Activated CD8-positive, alpha-beta memory T cell treated with anti-CD3 and anti-CD28 coated beads for 48 hours (primary cell): ENCODE measurements around the gene SLC7A10.
"Not testable (repeated sequence)": the region's sequence is repeated elsewhere in the genome, so short reads cannot be mapped to it uniquely, and the experiment has no call there.

Experiments used
- DNase-seq, 3 experiments: peaks; one replicate each; pipeline ENCODE4 v3.0.0-alpha.2; 2020; ENCODE audit warnings: low read depth in 2 of 3, low spot score in 2 of 3

The SLC7A10 gene

DNA sequence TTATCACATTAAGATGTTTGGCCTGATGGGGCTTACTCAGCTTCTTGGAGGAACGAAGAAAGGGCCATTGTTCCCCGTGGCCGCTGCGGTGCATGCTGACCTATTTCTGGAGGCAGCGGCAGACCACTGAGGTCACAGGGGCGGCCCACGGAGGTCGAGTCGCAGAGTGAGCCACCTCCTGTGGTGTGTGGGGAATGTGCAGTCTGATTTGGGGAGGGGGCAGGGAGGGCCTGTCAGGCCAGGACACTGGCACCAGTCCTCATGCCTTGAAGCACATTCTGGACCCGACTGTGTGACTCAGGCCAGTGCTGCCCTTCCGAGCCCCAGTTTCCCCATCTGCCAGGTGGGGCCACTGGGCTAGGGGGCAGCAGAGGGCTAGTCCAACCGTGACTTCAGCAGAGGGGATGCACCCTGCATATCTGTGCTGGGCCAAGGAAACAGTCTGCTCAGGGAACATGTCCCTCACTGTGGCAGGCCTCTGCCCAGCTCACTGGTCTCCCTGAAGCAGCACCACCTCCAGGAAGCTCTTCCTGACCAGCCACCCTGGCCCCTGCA lies 6.3 kb downstream of the SLC7A10 start:
- no peak for DNase-seq

DNA sequence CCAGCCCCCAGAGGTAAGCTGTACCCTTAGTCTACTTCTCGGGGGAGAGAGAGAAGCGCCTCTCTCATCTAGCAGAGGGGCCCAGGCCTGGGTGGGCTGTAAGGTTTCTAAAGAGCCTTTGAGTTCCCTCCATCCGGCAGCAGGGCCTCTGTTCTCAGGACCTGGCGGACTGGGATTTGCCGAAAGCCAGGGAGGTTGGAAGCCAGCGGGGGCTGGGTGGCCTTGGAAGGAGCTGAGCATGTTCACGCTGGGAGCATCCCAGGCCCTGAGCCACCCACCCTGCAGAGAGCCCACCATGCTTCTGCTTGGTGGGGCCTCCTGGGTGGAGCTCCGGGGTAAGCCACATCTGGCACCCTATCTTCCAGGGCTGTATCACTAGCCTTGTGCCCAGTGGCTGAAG lies 7.8 kb downstream of the SLC7A10 start:
- no peak for DNase-seq

DNA sequence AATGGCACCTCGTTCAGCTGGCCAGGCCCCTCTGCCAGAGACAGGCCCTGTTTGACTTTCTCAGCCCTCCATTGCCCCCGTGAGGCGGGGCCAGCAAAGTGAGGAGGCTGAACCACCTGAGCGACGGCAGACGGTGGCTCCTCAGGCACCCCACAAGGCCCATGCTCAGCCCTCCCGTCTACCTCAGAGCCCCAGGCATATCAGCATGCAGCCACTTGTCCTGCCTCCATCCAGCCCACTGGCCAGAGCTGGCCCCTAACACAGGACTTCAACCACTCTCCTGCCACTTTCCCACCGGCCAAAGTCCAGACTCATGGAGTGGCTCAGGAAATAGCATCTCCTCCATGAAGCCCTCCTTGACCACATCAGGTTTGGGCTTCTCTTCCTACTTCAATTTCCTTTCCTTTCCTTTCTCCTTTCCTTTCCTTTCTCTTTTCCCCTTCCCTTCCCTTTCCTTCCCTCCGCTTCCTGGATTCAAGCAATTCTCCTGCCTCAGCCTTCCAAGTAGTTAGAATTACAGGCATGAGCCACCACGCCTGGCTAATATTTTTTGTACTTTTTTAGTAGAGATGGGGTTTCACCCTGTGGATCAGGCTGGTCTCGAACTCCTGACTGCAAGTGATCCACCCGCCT lies 9.3 kb downstream of the SLC7A10 start:
- no peak for DNase-seq

DNA sequence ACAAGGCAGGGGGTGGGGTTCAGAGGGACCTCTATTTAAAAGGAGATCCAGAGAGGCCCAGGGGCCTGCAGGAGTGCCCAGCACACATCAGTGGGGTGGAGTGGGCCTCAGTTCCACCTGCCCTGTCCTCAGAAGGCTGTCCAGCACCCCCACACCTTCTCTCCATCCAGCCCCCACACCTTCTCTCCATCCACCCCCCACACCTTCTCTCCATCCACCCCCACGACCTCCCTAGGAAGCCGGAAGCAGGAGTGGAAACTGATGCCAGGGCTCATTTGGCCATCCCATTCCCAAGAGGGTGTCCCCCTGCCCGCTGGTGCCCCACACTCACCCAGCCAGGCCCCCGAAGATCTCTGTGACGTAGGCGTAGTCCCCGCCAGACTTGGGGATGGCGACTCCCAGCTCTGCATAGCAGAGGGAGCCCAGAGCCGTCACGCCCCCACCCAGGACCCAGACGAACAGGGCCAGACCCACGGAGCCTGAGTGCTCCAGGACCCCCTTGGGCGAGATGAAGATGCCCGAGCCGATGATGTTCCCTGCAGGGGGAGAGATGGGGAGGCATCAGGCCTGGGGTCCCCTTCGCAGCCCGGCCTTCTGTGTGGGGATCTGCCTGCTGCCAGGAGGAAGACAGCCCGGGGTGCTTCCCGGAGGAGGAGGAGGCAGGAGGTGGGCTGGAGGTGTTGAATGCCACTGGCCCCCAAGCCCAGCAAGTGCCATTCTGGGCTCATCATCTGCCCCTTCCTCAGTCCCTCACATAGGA lies 10.0 kb downstream of the SLC7A10 start:
- DNase-seq, result no peak

DNA sequence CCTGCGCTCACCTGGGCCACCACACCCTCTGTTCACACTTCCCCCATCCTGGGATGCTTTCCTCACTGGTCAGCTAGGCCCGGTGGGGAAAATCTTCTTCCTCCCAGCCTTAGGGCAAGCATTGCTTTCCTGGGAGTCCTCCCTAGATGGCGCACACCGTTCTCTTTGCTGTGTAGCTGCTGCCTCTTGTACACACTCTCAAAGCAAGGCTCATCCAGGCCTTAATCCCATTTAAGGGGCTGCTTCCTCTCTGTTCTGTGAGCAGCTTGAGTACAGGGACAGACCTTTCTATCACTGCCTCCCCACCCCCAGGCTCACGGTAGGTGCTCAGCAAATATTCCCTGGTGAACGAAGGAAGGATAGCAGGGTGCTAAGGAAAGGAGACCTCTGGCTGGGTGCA lies 11.1 kb downstream of the SLC7A10 start:
- DNase-seq, result no peak

DNA sequence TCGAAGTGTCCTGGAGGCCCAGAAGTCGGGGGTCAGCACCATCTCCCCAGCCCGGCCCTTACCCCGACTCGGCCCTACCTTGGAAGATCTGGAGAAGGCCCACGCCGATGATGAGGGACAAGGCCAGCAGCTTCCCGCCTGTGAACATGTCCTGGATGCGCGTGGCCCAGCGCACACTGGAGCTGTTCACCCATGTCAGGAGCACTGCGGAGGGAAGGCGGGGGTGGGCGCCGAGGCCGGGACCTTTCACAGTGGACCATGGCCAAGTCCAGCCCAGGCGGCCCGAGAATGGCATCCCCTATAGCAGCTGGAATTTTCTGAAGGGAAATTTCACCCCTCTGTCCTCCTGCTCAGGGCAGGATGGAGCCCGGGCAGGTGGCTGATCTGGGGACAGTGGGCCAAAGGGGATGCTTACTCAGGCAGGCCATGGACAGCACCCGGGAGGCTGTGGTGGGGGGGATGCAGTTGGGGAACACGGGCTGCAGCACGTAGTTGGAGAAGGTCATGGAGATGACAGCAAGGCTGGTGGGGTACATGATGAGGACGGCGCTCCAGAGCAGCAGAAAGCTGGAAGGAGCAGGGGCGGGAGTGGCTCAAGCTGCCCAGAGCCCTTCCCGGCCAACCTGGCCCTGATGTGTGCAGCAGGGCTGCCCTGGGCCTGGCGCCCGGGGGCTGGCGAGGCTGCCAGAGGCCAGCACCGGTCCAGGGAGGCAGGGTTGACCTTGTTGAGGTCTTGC lies 13.0 kb downstream of the SLC7A10 start:
- DNase-seq, result no peak

DNA sequence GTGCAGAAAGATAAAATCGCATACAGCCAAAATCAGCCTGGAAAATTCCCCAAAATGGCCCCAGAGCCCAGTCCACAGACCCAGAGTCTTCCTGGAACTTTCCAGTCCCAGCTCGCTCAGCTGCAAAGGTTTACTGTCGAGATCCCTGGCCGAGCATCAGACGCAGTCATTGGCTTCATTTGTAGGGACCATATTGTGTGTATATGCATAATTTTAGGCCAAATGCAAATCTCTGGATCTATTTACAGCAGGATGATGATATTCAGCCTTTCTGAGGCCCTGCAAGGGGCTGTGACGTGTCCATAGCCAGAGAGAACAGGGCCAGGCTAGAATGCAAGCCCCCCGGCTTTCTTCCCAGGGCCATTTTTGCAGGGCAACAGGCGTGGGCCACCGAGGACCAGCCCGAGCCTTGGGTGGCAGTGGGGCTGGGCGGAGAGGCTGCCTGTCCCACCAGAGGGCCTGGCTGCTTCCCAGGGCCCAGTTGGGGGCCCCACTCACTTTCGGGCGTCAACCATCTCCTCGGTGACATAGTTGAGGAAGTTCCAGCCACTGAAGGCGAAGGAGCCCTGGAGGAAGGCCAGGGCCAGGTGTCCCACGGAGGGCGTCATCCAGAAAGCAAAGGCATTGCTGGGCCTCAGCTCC lies 13.7 kb downstream of the SLC7A10 start:
- DNase-seq, result no peak

DNA sequence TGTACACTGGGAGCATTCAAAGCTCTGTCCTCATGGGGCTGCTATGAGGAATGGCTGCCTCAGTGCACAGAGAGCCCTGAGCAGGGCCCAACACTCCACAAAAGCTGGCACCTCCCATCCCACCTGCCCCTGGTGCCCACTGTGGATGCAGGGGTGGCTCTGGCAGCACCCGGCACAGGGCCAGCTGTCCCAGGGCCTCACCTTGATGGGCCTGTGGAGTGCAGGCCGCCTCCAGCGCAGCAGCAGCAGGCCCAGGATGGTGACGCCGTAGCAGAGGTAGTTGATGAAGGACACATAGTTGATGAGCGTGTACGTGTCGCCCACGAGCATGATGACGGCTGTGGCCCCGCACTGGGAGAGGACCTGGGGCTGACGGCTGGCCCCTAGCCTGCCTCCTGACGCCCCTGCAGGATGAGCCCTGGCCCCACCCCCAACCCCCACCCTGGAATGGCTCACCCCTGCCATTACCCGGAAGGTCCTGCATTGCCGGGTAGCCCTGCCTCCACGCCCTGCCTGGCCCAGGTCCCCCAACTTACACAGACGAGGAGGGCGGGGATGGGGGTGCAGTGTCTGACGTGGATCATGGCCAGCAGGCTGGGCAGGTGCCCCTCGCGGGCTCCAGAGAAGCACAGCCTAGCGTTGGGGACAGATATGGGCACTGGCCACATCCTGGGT lies 15.2 kb downstream of the SLC7A10 start:
- DNase-seq, result no peak

DNA sequence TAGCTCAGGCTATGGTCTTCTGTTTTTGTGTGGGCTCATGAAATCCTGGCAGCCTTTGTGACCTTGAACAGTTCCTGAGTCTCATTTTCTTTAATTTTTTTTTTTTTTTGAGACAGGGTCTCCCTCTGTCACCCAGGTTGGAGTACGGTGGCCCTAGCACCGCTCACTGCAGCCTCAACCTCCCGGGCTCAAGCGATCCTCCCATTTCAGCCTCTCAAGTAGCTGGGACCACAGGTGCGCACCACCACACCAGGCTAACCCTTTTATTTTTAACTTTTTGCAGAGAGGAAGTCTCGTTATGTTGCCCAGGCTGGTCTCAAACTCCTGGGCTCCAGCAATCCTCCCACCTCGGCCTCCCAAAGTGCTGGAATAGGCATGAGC lies 15.8 kb downstream of the SLC7A10 start:
- DNase-seq, result not testable (repeated sequence)

DNA sequence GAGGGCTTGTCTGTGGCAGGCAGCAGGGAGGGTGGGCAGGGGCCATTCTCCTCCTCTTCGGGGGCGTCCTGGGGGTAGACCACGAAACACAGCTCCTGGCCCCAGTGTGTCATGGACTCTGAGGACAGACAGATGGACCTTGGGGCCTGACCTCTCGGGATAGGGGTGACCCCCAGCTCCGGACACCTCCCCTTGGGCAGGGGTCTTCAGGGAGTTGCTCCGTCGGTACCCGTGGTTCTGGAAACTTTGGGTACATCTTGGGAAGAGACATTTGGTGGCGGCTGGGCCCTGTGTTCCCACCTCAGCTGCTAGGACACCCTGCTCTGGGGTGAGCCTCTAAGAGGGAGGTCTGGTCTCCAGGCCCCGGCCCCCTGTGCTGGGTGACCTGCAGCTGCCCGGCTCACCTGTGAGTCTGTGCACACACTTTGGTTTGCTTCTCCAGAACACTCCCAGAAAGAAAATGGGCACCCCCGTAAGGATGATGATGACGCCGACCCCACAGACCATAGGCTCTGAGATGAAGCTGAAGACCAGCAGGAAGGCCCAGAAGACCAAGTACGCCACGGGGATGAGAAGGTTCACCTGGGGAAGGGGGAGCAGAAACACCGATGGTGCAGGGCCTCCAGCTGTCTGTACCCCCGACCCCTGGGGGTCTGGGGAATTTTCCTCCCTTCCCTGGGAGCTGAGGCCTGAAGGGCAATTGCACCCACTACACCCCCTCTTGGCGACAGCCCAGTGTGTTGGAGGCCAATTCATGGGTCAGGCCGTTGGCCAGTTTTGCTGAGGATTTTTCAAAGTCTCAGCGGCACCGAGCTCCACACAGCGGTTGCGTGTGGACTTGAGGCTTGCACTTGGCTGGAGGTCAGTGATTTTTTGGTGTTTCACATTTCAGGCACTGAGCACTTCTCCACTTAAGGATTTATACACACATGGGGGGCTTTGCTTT lies 16.5 kb downstream of the SLC7A10 start:
- no peak for DNase-seq

DNA sequence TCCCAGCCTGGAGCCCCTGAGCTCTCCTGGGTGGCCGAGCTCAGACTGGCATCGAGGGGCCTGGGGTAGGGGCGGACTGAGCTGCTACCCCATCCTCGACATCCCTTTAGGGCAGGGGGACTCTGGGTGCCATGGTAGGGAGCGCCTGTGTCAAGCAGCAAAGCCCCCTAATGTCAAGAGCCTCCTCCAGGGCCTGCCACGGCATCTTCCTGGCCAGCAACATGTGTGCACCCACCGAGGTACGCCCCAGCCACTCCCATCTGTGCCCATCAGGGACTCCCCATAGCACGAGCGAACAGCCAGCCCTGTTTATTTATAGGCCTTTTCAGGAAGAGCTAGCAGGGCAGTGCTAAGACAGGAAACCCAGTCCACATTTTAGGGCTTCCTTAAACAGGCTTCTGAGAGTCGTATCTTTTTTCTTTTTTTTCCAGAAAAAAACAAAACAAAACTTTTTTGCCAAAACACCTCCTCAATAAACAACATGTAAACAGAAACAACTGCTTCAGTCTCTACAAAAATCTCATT lies 17.2 kb downstream of the SLC7A10 start:
- DNase-seq, result no peak

DNA sequence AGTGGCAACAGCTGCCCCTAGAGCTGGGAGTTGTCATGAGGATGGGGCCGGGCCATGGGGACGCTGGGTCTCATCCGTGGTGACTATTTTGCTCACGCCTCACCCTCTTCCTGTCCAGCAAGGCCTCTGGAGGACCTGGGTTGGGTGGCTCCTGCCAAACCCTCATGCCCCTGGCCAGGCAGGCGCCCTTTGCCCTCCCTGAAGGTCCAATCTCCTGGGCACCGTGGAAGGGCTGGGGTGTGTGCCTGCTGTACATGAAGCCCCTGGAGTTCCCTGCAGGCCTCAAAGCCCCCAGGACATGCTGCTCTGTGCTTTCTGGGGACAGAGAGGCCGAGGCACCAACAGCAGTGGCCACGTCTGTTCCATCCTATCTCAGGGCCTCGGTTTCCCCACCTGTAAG lies 17.7 kb downstream of the SLC7A10 start:
- DNase-seq, result no peak

DNA sequence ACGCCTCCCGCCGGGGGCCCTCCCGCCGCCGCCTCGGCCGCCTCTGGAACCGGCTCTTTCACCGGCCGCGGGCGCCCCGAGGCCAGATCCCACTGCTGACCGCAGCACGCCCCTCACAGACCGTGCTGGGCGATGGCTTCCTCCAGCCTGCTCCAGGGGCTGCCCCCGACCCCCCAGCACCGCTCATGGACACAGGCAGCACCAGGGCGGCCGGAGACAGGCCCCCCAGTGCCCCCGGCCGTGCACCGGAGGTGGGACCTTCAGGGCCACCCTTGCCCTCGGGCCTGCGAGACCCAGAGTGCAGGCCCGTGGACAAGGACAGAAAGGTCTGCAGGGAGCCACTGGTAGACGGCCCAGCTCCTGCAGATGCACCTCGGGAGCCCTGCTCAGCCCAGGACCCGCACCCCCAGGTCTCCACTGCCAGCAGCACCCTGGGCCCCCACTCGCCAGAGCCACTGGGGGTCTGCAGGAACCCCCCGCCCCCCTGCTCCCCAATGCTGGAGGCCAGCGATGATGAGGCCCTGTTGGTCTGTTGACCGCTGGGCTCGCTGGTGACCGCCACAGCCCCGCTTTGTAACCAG lies 18.5 kb downstream of the SLC7A10 start:
- DNase-seq, result no peak

DNA sequence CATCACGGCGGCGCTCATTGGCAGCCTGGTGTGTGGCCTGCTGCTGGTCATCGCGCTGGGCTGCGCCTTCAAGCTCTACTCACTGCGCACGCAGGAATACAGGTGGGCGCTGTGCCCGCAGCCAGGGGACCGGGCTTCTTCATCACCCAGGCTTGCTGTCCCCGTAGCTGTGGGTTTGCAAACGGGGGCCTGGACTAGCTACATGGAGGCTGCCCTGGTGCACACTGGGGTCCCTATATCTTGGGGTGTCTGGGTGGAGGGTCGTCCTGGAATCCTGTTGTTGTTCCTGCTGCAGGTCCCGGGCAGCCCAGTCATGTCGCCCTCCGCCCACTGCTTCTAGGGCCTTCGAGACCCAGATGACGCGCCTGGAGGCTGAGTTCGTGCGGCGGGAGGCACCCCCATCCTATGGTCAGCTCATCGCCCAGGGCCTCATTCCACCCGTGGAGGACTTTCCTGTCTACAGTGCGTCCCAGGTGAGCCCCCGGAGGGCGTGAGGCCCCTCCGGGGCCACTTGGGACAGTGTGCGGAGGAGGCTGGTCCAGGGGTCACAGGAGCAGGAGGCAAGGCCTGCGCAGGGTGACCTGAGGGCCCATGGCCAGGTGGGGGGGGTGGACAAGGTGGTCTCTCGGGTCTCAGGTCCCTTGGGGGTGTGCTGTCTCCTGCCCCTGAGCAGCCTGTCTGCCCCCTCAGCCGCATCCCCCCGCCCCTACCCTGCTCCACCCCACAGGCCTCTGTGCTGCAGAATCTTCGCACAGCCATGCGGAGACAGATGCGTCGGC lies 19.2 kb downstream of the SLC7A10 start:
- no peak for DNase-seq

DNA sequence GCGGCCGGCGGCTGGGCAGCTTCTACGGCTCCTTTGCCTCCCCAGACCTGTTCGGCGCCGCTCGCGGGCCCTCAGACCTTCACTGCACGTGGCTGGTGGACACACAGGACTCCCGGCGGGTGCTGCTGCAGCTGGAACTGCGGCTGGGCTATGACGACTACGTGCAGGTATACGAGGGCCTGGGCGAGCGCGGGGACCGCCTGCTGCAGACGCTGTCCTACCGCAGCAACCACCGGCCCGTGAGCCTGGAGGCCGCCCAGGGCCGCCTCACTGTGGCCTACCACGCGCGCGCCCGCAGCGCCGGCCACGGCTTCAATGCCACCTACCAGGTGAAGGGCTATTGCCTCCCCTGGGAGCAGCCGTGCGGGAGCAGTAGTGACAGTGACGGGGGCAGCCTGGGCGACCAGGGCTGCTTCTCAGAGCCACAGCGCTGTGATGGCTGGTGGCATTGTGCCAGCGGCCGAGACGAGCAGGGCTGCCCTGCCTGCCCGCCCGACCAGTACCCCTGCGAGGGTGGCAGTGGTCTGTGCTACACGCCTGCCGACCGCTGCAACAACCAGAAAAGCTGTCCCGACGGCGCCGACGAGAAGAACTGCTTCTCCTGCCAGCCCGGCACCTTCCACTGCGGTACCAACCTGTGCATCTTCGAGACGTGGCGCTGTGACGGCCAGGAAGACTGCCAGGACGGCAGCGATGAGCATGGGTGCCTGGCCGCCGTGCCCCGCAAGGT lies 20.0 kb downstream of the SLC7A10 start:
- no peak for DNase-seq

DNA sequence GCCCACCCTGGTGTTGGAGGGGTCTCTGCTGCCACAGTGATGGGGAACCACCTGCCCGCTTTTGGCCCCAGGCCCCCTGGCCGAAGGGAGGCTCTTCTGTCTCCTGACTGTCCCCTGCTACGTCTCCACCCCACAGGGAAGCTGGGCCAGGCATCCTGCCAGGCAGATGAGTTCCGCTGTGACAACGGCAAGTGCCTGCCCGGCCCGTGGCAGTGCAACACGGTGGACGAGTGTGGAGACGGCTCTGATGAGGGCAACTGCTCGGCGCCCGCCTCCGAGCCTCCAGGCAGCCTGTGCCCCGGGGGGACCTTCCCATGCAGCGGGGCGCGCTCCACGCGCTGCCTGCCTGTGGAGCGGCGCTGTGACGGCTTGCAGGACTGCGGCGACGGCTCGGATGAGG lies 20.5 kb downstream of the SLC7A10 start:
- no peak for DNase-seq

DNA sequence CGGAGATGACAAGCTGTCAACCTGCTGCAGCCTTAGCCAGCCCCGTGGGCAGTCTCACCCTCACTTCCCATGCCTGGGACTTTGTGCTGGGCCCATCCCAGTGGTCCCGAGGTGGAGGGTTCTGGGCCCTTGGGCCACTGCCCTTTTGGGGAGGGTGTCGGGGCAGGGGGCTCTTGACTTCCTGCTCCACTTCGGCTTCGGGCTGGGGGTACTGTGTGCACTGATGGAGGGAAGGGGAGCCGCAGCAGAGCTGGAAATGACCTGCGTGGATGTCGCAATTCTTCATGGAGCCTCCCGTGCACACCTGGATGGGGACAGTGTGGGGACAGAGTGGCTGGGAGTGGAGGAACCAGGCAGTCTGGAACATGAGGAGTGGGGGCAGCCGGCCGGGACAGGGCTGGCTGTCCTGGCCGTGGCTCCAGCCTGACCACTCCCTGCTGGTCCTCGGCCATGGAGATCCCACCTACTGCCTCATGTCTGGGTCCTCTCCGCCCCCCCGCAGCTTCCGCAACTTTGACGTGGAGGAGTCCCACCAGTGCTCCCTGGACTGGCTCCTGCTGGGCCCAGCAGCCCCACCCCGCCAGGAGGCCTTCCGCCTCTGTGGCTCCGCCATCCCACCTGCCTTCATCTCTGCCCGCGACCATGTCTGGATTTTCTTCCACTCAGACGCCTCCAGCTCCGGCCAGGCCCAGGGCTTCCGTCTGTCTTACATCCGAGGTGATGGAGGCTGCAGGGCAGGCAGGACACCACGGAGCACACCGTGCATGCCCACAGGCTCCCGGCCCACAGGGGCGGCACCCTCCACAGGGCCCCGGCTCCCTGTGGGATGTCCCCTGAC lies 21.3 kb downstream of the SLC7A10 start:
- DNase-seq, result no peak
